Thoracic aorta (tissue), 2 donors: ENCODE data around the gene SPATA20. TPM values are rescaled to one million over a fixed set of nuclear protein-coding genes. Genes with fewer than 3 reads are reported as not detected.

Experiments
- ATAC-seq: fragments of 150-250 bp; one replicate; pipeline ENCODE4 v1.8.0; 2017; ENCODE audit warnings: low read depth; ENCODE audit not compliant: insufficient number of reproducible peaks, low FRiP score
- DNase-seq: peaks from one replicate; pipeline ENCODE4 v3.0.0-alpha.2; 2020; ENCODE audit warnings: low spot score
- H3K27ac ChIP-seq, 2 donors: fragments of 200-600 bp; sonication (generic); 1 replicate in 1 of 2; 2 replicates in 1 of 2; pipeline ENCODE4 v1.5.1; 2016; ENCODE audit warnings: mild to moderate bottlenecking in 2 of 2, moderate library complexity in 2 of 2
- H3K27me3 ChIP-seq: fragments of 200-600 bp; sonication (generic); replicated peaks from 2 replicates; pipeline ENCODE4 v1.6.0; 2016; ENCODE audit warnings: mild to moderate bottlenecking; ENCODE audit not compliant: insufficient read depth
- H3K36me3 ChIP-seq: fragments of 200-600 bp; sonication (generic); one replicate; pipeline ENCODE4 v1.5.1; 2016
- H3K4me1 ChIP-seq, 2 donors: fragments of 200-600 bp; sonication (generic); 1 replicate in 1 of 2; 2 replicates in 1 of 2; pipeline versions ENCODE4 v1.5.1 to v1.6.0; 2016; ENCODE audit warnings: low read depth in 2 of 2, mild to moderate bottlenecking in 1 of 2; ENCODE audit not compliant: control insufficient read depth in 1 of 2
- H3K4me3 ChIP-seq: fragments of 200-600 bp; sonication (generic); 2 replicates; pipeline ENCODE4 v1.5.1; 2016; ENCODE audit warnings: mild to moderate bottlenecking
- H3K9me3 ChIP-seq: fragments of 200-600 bp; sonication (generic); 2 replicates; pipeline ENCODE4 v1.5.1; 2016
- total RNA-seq, 2 donors: library from RNA; depleted of rRNA; stranded (reverse); fragments of >200 nt; gene quantifications; one replicate each; pipeline versions ENCODE4 v1.1.0 to v1.2.3, GENCODE V29; 2016
- TF ChIP-seq, protein P1 (sequence below): fragments of 200-600 bp; sonication (generic); IDR thresholded peaks from one replicate; pipeline ENCODE4 v1.5.1; 2019; ENCODE audit warnings: antibody characterized with exemption

The SPATA20 gene
- total RNA-seq, 2 donors from 2014 or later = 82.8 to 118 TPM

DNA sequence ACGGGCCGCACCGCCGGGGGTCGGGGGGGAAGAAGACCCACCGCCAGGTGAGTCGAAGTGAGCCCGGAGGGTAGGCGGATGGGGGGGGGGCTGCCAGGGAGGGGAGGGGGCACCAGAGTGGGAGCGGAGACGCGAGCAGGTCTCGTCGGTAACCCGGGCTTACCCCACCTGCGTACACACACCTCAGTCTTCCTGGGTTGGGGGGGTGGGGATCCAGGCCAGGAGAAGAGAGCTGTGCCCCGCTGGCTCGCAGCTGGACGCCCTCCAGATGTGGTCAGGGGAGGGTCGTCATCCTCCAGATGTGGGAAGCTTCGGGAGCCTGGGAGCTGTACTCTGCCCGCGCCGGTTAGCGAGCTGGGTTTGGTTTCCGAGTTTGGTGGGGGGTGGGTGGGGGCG is 14.8 kb downstream of the SPATA20 start:
- no peaks in the 10 kb centered on the region for H3K36me3 ChIP-seq
- peaks cover 27 to 50% of the 10 kb centered on the region in 2 donors for H3K4me1 ChIP-seq
- ATAC-seq = no peak
- TF ChIP-seq, protein P1, sequence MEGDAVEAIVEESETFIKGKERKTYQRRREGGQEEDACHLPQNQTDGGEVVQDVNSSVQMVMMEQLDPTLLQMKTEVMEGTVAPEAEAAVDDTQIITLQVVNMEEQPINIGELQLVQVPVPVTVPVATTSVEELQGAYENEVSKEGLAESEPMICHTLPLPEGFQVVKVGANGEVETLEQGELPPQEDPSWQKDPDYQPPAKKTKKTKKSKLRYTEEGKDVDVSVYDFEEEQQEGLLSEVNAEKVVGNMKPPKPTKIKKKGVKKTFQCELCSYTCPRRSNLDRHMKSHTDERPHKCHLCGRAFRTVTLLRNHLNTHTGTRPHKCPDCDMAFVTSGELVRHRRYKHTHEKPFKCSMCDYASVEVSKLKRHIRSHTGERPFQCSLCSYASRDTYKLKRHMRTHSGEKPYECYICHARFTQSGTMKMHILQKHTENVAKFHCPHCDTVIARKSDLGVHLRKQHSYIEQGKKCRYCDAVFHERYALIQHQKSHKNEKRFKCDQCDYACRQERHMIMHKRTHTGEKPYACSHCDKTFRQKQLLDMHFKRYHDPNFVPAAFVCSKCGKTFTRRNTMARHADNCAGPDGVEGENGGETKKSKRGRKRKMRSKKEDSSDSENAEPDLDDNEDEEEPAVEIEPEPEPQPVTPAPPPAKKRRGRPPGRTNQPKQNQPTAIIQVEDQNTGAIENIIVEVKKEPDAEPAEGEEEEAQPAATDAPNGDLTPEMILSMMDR = no peak
- no peaks in the 10 kb centered on the region for H3K9me3 ChIP-seq
- H3K27ac ChIP-seq = no peak overlapping the region
- H3K27me3 ChIP-seq = peaks cover 5% of the 10 kb centered on the region
- peak overlapping the region; percentile 75 for H3K4me3 ChIP-seq
- DNase-seq = no peak

DNA sequence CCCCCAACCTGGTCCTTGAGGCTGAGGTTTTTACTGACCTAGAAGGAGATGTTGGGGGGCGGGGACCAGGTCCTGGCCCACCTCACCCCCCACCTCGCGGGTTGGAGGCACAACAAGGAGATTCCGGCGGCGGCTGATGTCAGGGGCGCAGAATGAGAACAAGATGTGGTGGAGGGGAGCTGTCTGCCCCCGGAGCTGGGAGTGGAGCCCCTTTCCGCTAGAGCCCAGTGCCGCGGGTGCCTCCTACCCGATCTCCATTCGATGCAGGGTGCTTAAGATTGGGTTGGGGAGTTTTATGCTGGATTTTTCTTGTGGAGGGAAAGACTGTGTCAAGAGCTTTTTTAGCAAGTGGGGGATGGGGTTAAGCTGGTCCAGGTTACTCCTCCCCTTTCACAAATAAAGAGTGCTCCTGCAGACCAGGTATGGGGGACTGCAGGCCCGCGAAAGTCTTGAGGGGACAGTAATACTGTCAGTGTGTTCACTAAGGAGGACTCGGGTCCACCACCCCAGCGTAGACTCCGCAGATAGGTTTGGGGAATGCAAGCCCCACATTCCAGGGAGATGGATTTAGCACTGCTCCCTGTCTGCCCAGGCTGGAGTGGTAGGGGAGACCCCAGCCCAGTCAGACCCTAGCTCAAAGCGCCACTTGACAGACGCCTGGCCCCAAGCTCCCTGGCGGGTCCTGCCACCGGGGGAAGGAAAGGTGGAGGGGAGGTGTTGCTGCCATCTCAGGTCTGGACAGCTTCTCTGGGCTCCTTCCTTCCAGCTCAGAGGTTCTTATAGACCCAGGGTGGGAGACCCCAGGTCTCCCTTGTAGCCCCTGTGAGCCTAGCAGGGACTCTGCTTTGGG is 15.5 kb downstream of the SPATA20 start:
- Histone ChIP-seq H3K27me3 (peaks cover 5% of the 10 kb centered on the region), H3K4me3 (no peak overlapping the region)
- no peak for ATAC-seq

DNA sequence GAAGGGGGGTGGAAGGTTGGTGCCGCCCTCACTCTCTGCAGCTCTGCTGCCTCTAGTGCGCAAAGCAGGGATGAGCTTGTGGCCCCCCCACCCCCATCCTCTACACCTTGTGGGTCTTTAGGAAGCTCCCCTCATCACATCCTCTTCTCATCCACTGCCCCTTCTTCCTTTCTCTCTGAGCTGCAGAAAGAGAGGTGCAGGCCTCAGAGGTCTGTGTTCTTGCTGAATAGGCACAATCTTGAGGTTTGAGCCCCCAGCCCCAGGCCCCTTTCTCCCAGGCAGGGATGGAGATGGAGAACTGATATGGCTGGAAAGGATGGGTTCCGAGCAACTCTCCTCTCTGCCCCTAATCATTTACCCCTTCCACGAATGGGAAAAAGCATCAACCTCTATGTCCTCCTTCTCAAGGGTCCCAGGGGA is 16.1 kb downstream of the SPATA20 start:
- ATAC-seq = no peak
- peaks cover 5% of the 10 kb centered on the region for H3K27me3 ChIP-seq
- peaks cover 27 to 50% of the 10 kb centered on the region in 2 donors for H3K4me1 ChIP-seq
- H3K4me3 ChIP-seq = no peak overlapping the region
- no peaks in the 10 kb centered on the region for H3K9me3 ChIP-seq
- DNase-seq = no peak
- TF ChIP-seq, protein P1 = no peak
- no peaks in the 10 kb centered on the region for H3K36me3 ChIP-seq
- H3K27ac ChIP-seq = no peak overlapping the region

More for the DNA sequence above, 15.5 kb downstream of the SPATA20 start:
- DNase-seq = no peak
- TF ChIP-seq, protein P1 = no peak
- peaks cover 27 to 50% of the 10 kb centered on the region in 2 donors for H3K4me1 ChIP-seq
- H3K36me3 ChIP-seq = no peaks in the 10 kb centered on the region
- H3K9me3 ChIP-seq = no peaks in the 10 kb centered on the region
- no peak overlapping the region for H3K27ac ChIP-seq

DNA sequence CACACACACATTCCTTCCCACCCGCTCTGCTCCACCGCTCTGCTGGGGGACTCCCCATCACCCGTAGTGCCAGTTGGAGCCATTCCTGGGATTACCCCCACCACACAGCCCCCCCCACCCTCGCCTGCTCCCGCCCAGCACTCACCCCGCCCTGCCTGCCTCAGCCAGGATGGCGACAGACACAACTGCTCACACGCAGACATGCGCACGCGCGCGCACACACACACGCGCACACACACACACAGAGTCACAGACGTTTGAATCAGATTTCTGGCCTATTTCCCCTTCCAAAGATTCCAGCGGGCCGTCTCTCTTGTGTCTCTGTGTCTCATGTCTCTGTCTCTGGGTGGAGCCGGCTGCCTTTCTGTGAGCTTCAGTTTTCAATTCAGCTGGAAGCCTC is 17.9 kb downstream of the SPATA20 start:
- TF ChIP-seq, protein P1 = no peak
- Histone ChIP-seq H3K9me3 (no peaks in the 10 kb centered on the region), H3K27me3 (peaks cover 5% of the 10 kb centered on the region), H3K4me3 (peak overlapping the region; percentile 63), H3K36me3 (no peaks in the 10 kb centered on the region), H3K4me1 (peaks cover 14 to 35% of the 10 kb centered on the region in 2 donors), H3K27ac (peak overlapping the region; percentile 42 to 61)
- ATAC-seq (peak; percentile 9), DNase-seq (peak; percentile 61)

DNA sequence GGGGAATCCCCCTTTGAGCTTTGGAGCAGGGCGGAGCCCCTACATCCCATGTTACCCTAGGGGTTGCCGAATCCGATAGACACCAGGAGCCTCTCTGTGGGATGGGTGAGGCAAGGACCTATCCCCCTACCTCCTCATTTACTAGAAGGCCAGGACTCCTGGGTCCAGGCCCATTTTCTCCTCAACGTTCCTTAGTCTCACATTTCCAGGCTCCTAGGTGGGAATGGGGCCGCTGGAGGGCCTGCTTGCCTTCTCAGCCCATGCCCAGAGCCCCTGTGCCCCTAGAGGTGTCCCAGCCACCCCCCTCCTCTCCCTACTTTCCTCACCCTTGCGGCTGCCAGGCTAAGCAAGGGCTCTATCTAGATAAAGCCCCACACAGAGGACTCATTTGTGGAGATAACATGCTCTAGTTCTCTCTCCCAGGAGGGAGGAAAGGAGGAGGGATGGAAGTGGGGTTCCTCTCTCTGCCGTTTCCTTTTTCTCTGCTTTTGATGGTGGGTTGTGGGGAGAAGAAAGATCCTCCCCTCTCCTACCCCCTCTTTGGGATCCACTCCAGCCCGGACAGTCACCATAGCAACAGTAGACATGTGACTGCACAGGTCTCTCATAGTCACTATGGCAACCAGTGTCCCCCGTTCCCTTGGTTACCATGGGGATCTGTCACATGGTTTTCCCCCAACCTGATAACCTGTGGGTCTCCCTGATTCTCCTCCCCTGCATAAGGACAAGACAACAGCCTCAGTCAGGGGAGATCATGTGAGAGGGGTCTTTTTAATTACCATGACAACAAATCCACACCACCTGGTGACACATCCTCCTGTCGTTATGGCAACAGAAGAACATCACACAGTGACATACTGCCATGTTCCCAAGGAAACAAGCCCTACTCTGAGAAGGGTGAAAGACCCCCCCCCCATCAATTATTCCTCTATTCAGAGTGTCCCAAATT is 18.7 kb downstream of the SPATA20 start:
- peaks cover 5% of the 10 kb centered on the region for H3K27me3 ChIP-seq
- peaks cover 11 to 30% of the 10 kb centered on the region in 2 donors for H3K4me1 ChIP-seq
- TF ChIP-seq, protein P1 = no peak
- no peak for DNase-seq
- H3K27ac ChIP-seq = no peak overlapping the region
- H3K4me3 ChIP-seq = peak overlapping the region; percentile 63
- H3K36me3 ChIP-seq = no peaks in the 10 kb centered on the region
- ATAC-seq = no peak
- no peaks in the 10 kb centered on the region for H3K9me3 ChIP-seq
